A549 (cell line): ENCODE data around the gene NR4A1. TPM values are rescaled to one million over a fixed set of nuclear protein-coding genes. Genes with fewer than 3 reads are reported as not detected.

ENCODE experiments used
- ATAC-seq, 2 experiments: fragments of 200-7000 bp in 1 of 2; fragments of >200 bp in 1 of 2; cut with Nextera tagmentation in 1 of 2; cut with Tn5 transposase in 1 of 2; 3 replicates each; pipeline versions ENCODE4 v1.8.0 to v1.9.1; 2018 to 2020; ENCODE audit warnings: mild to moderate bottlenecking in 1 of 2, moderate library complexity in 1 of 2
- CTCF ChIA-PET: fragments of 300-600 bp; sonication (Branson Sonifier 250); formaldehyde crosslinking; extraction: SDS; loops from one replicate; lab custom pipeline; 2021; ENCODE audit warnings: antibody characterized with exemption, inconsistent platforms; lab: Yijun Ruan, JAX
- POLR2A ChIA-PET: fragments of 350-600 bp; formaldehyde crosslinking; extraction: SDS; loops from one replicate; lab custom pipeline; 2021; ENCODE audit warnings: antibody characterized with exemption, inconsistent platforms; lab: Yijun Ruan, JAX
- DNase-seq, 2 experiments: peaks; one replicate each; pipeline versions ENCODE4 v3.0.0 to v3.0.0-alpha.2; 2011 to 2016; ENCODE audit warnings: low read depth in 1 of 2, low spot score in 1 of 2
- FAIRE-seq: peaks from 2 replicates; lab custom pipeline; 2011; peaks lifted over from hg19 to GRCh38; lab: Jason Lieb, UNC
- H3K27ac ChIP-seq, 2 experiments: fragments of >200 bp; sonication (Bioruptor Twin); formaldehyde crosslinking; 3 replicates each; pipeline ENCODE4 v1.5.1; 2016 to 2017
- H3K4me1 ChIP-seq: fragments of >200 bp; sonication (Bioruptor Twin); formaldehyde crosslinking; 3 replicates; pipeline ENCODE4 v1.6.1; 2016
- H3K4me2 ChIP-seq: fragments of >200 bp; sonication (Bioruptor Twin); formaldehyde crosslinking; 3 replicates; pipeline ENCODE4 v1.6.1; 2016
- H3K4me3 ChIP-seq: fragments of >200 bp; sonication (Bioruptor Twin); formaldehyde crosslinking; 3 replicates; pipeline ENCODE4 v1.5.1; 2016
- H3K9me3 ChIP-seq: fragments of >200 bp; sonication (Bioruptor Twin); formaldehyde crosslinking; 3 replicates; pipeline ENCODE4 v1.6.1; 2016
- ATOH8 ChIP-seq: fragments of 250-450 bp; sonication (Bioruptor Pico); IDR thresholded peaks from 2 replicates; pipeline ENCODE4 v1.5.0; 2020; ENCODE audit warnings: low read depth, mild to moderate bottlenecking, moderate library complexity
- CEBPB ChIP-seq, 2 experiments: fragments of >200 bp in 1 of 2; sonication (Bioruptor Twin) in 1 of 2; formaldehyde crosslinking in 1 of 2; IDR thresholded peaks; 2 replicates each; pipeline ENCODE4 v1.6.1; 2012 to 2016
- EHF ChIP-seq: fragments of 250-450 bp; sonication (Bioruptor Pico); IDR thresholded peaks from 2 replicates; pipeline ENCODE4 v1.5.0; 2020; ENCODE audit warnings: mild to moderate bottlenecking
- ELK1 ChIP-seq: fragments of 150-350 bp; IDR thresholded peaks from 2 replicates; pipeline ENCODE4 v1.6.1; 2014; ENCODE audit warnings: low read depth, mild to moderate bottlenecking, low read length
- EP300 ChIP-seq, 2 experiments: fragments of >200 bp; sonication (Bioruptor Twin); formaldehyde crosslinking; IDR thresholded peaks; 2 replicates in 1 of 2; 3 replicates in 1 of 2; pipeline ENCODE4 v1.6.1; 2016 to 2017
- ESRRA ChIP-seq: fragments of 150-350 bp; IDR thresholded peaks from 2 replicates; pipeline ENCODE4 v1.6.1; 2014; ENCODE audit warnings: mild to moderate bottlenecking, low read length, borderline replicate concordance
- FOSB ChIP-seq: fragments of 250-450 bp; sonication (Bioruptor Pico); IDR thresholded peaks from 2 replicates; pipeline ENCODE4 v1.5.0; 2020; ENCODE audit warnings: mild to moderate bottlenecking, moderate library complexity
- FOSL2 ChIP-seq, 2 experiments: fragments of 450-650 bp in 1 of 2; fragments of >200 bp in 1 of 2; sonication (Bioruptor Twin) in 1 of 2; formaldehyde crosslinking; IDR thresholded peaks; 2 replicates each; pipeline versions ENCODE4 v1.5.0 to v1.6.1; 2016 to 2020; ENCODE audit warnings: mild to moderate bottlenecking in 1 of 2, moderate library complexity in 1 of 2
- GATA3 ChIP-seq: IDR thresholded peaks from 2 replicates; pipeline ENCODE4 v1.6.1; 2012; ENCODE audit warnings: borderline replicate concordance
- JUN ChIP-seq, 2 experiments: fragments of >200 bp; sonication (Bioruptor Twin); formaldehyde crosslinking; IDR thresholded peaks; 2 replicates in 1 of 2; 3 replicates in 1 of 2; pipeline ENCODE4 v1.6.1; 2016 to 2017
- JUNB ChIP-seq: fragments of >200 bp; sonication (Bioruptor Twin); formaldehyde crosslinking; IDR thresholded peaks from 2 replicates; pipeline ENCODE4 v1.6.1; 2016
- MAFK ChIP-seq: fragments of 450-650 bp; IDR thresholded peaks from 2 replicates; pipeline ENCODE4 v1.6.1; 2014; ENCODE audit not compliant: partially characterized antibody
- MAZ ChIP-seq: fragments of 150-350 bp; IDR thresholded peaks from 2 replicates; pipeline ENCODE4 v1.6.1; 2014; ENCODE audit warnings: antibody characterized with exemption, low read depth, low read length, borderline replicate concordance
- NPAS2 ChIP-seq: fragments of 250-450 bp; sonication (Bioruptor Pico); IDR thresholded peaks from 2 replicates; pipeline ENCODE4 v1.8.0; 2022; ENCODE audit warnings: mild to moderate bottlenecking, moderate library complexity, borderline replicate concordance
- NR3C1 ChIP-seq: fragments of >200 bp; sonication (Bioruptor Twin); formaldehyde crosslinking; IDR thresholded peaks from 3 replicates; pipeline ENCODE4 v1.6.1; 2017
- PHF8 ChIP-seq: fragments of 200-600 bp; sonication (generic); IDR thresholded peaks from 2 replicates; pipeline ENCODE4 v1.6.1; 2016; ENCODE audit warnings: low read depth, mild to moderate bottlenecking, antibody characterized with exemption, moderate library complexity, borderline replicate concordance
- POLR2A ChIP-seq: IDR thresholded peaks from 2 replicates; pipeline ENCODE4 v1.6.1; 2012; ENCODE audit warnings: mild to moderate bottlenecking, low read length
- RAD21 ChIP-seq, 2 experiments: fragments of >200 bp in 1 of 2; sonication (Bioruptor Twin) in 1 of 2; formaldehyde crosslinking in 1 of 2; IDR thresholded peaks in 1 of 2; conservative IDR thresholded peaks in 1 of 2; 2 replicates in 1 of 2; 3 replicates in 1 of 2; pipeline ENCODE4 v1.6.1; 2012 to 2018; ENCODE audit warnings: inconsistent platforms in 1 of 2
- RCOR1 ChIP-seq: fragments of 150-350 bp; IDR thresholded peaks from 2 replicates; pipeline ENCODE4 v1.6.1; 2014; ENCODE audit warnings: antibody characterized with exemption, low read length, low read depth
- ZSCAN20 ChIP-seq: fragments of 250-450 bp; sonication (Bioruptor Pico); IDR thresholded peaks from 2 replicates; pipeline ENCODE4 v1.8.0; 2022; ENCODE audit warnings: mild to moderate bottlenecking, moderate library complexity
- WGBS: methylation state at CpG from one replicate; pipeline ENCODE4 v1.1.6; 2017; ENCODE audit errors: missing lambda C conversion rate; 5-methylcytosine and 5-hydroxymethylcytosine counted together
- polyA plus RNA-seq, 4 experiments: library from polyadenylated mRNA; depleted of rRNA in 3 of 4; stranded (reverse); fragments of >200 nt; fragmentation: RNase III in 1 of 4; extraction: RNeasy Plus Mini Kit Qiagen cat#74134 plus additional on column Dnase treatment in 1 of 4; gene quantifications; 2 replicates in 3 of 4; 3 replicates in 1 of 4; pipeline ENCODE4 v1.2.3, GENCODE V29; 2011 to 2017
- TF ChIP-seq, protein P1 (sequence below): fragments of >200 bp; sonication (Bioruptor Twin); formaldehyde crosslinking; IDR thresholded peaks from 3 replicates; pipeline ENCODE4 v1.6.1; 2016

The NR4A1 gene
- polyA plus RNA-seq, 2 of the 4 experiments (the other 2 are of a cell fraction) = 39.6 to 89.6 TPM

- ATAC-seq (no peak), DNase-seq (no peak), FAIRE-seq (no peak)
- Histone ChIP-seq H3K27ac (no peak within 1 kb of the TSS), H3K4me3 (no peak within 1 kb of the TSS), H3K4me1 (peaks cover 8% of the 10 kb centered on the region; the same call in 2 of the 3 replicates), H3K4me2 (no peak within 1 kb of the TSS), H3K9me3 (no peaks in the 10 kb centered on the region)
- WGBS = 95% methylated on average over 78 of the region's 87 CpGs
- ChIA-PET POLR2A (interaction anchor here (0.6 kb wide), 1 partner anchor 10 kb away, joined by 3 read pairs; the partner anchor contains the start of gene ATG101), CTCF (interaction anchor here (0.7 to 42.5 kb wide), 8 partner anchors 2 to 1499 kb away, joined by 3 to 1730 read pairs (median 49); partner anchors contain the start of genes ATG101 and SMIM41)
- TF ChIP-seq ELK1 = no peak
- TF ChIP-seq MAFK = no peak
- TF ChIP-seq RCOR1 = no peak
- TF ChIP-seq EP300 (IDR thresholded peaks at IDR 0.05) = no peak
- TF ChIP-seq NR3C1 = no peak
- no peak for TF ChIP-seq ZSCAN20
- no peak for TF ChIP-seq ESRRA
- no peak for TF ChIP-seq ATOH8 (CRISPR knock-in tag)
- no peak for TF ChIP-seq JUN (IDR thresholded peaks at IDR 0.05)
- TF ChIP-seq RAD21 (conservative IDR thresholded peaks at IDR 0.05 in 1 of 2, IDR thresholded peaks at IDR 0.05 in 1 of 2) = no peak
- no peak for TF ChIP-seq EHF (CRISPR knock-in tag)
These were observed 28.5 kb downstream of the NR4A1 start, which contains the start of gene SMIM41 for GRCh38 chr12:52079576-52080402. Gene SMIM41, plus strand, starts transcription at chr12:52079704. Its CDS starts 76 bp downstream, at chr12:52079780.

DNA sequence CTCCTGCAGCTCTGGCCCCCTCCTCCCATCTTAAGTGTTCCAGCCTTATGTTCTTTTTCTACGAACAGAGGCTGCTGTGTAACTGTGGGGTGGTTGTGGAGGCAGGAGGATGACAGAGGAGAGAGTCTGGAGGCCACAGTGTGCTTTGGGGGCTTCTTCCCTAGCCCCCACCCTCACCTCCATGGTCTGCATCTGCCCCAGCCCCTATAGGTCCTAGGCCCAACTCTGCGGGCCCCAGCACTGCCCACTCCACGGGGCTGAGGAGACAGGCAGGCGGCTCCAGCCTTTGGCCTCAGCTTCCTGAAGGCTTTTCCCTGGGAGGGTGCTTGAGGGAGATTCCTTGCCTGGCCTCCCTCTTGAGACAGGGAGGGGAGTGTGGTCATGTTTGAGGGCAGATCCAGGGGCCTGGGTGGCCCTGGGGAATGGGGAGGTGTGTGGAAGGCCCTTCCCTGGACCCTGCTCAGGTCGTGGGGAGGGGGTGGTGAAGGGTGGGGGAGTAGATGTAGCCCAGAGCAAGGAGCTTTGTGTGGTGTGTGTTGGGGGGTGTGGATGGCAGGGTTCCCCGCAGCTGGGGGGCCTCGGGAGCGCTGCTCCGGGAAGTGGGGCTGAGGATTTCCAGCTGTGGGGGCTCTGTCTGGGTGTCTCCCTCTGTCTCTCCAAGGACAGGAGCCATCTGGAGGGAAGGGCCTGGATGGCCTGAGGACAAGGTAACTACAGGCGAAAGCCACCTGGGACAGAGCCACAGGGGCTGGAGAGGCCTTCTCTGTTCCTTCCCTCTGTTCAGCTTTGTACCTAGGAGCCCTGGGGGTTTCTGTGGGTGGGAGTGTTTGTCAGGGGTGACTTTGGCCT lies 29.4 kb downstream of the NR4A1 start:
- POLR2A ChIA-PET = interaction anchor here (1.8 kb wide), 1 partner anchor 11 kb away, joined by 8 read pairs; the partner anchor contains the start of gene ATG101
- TF ChIP-seq, protein P1, sequence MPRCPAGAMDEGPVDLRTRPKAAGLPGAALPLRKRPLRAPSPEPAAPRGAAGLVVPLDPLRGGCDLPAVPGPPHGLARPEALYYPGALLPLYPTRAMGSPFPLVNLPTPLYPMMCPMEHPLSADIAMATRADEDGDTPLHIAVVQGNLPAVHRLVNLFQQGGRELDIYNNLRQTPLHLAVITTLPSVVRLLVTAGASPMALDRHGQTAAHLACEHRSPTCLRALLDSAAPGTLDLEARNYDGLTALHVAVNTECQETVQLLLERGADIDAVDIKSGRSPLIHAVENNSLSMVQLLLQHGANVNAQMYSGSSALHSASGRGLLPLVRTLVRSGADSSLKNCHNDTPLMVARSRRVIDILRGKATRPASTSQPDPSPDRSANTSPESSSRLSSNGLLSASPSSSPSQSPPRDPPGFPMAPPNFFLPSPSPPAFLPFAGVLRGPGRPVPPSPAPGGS = no peak
- no peak for TF ChIP-seq FOSB (CRISPR knock-in tag)
- TF ChIP-seq PHF8 = no peak
- no peak for TF ChIP-seq ESRRA
- CTCF ChIA-PET = interaction anchor here (0.7 to 42.5 kb wide), 13 partner anchors 11 to 1498 kb away, joined by 3 to 1730 read pairs (median 4); partner anchors contain the start of genes ATG101 and SMIM41
- peak in 1 of 2 experiments; percentile 7; a peak in 2 of 6 replicates for ATAC-seq
- WGBS = 90% methylated on average over 9 of the region's 10 CpGs
- FAIRE-seq = no peak
- Histone ChIP-seq H3K27ac (no peak overlapping the region), H3K4me1 (peaks cover 2% of the 10 kb centered on the region; the same call in 1 of the 3 replicates), H3K4me2 (no peak overlapping the region), H3K9me3 (no peaks in the 10 kb centered on the region), H3K4me3 (no peak overlapping the region)
- no peak for DNase-seq

DNA sequence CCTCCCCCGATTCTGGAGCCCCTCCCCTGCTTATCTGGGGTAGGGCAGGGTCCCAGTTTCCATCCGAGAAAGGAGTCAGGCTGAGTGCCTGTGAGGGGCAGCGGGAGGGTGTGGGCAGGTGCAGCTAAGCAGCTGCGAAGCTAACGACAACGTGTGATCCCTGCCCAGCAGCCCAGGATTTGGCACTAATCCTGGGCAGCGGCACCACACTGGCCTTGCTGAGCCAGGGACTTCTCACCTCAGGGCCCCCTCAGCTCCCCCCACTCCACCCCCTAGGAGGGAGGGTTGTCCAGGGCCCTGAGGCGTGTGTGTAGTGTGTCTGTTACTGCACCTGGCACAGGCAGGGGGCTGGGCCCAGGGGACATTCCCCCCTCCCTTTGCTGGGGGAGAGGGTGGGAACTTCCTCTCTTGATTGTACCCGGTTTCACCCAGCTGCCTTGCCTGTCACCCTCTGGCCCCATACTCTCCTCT lies 30.1 kb downstream of the NR4A1 start:
- Histone ChIP-seq H3K4me2 (no peak overlapping the region), H3K4me1 (peaks cover 2% of the 10 kb centered on the region; the same call in 1 of the 3 replicates), H3K9me3 (no peaks in the 10 kb centered on the region)
- no peak for FAIRE-seq
- POLR2A ChIA-PET = interaction anchor here (1.8 to 1.9 kb wide), 2 partner anchors 11 to 55 kb away, joined by 5 to 8 read pairs; partner anchors contain the start of gene ATG101
- TF ChIP-seq POLR2A (no peak), CEBPB (IDR thresholded peaks at IDR 0.05) (no peak), JUN (IDR thresholded peaks at IDR 0.05) (no peak), PHF8 (no peak), JUNB (no peak), GATA3 (no peak), NPAS2 (CRISPR knock-in tag) (no peak), FOSL2 (IDR thresholded peaks at IDR 0.05) (no peak), FOSL2 (CRISPR knock-in tag; IDR thresholded peaks at IDR 0.05) (no peak), MAZ (no peak), EHF (CRISPR knock-in tag) (no peak)
- TF ChIP-seq, all 56 proteins: peak for 0
- DNase-seq (no peak), ATAC-seq (peak in 1 of 2 experiments; percentile 4; a peak in 3 of 6 replicates)
- Histone ChIP-seq H3K27ac (no peak overlapping the region), H3K4me3 (no peak overlapping the region)
- CTCF ChIA-PET = interaction anchor here (0.8 to 42.5 kb wide), 9 partner anchors 10 to 899 kb away, joined by 3 to 1730 read pairs (median 4); partner anchors contain the start of genes ATG101 and SMIM41
- WGBS = 67% methylated on average over 6 of the region's 9 CpGs
